ENCODE results near the gene ADAMTS17. TPM values are rescaled to one million over a fixed set of nuclear protein-coding genes. Genes with fewer than 3 reads are reported as not detected.

ADAMTS17 gene
- total RNA-seq, 4 donors from 2014 or later, result 4.5 to 11.4 (median 6.6) TPM

DNA sequence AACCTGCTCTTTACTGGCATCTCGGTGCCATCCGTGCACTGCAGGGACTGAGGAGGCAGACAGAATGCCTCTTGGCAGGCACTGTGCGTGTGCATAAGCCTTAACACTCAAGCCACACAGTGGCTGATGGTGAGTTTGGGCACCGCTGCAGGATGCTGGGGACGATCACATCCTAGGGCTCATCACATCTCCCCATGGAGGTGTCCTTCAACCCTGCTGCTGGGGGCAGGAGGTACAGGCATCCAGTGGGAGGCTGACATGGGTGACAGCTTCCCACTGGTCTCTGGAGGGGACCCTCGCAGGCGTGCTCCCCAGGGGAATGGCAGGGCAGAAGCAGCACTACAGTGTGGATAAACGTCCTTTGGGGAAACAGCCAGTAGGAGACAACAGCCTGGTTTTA lies 190.9 kb downstream of the ADAMTS17 start:
- Histone ChIP-seq H3K36me3 (peaks cover 0 to 35% (median 0%) of the 10 kb centered on the region in 3 donors), H3K9me3 (peaks cover 0 to 25% (median 5%) of the 10 kb centered on the region in 3 donors), H3K4me3 (no peak overlapping the region), H3K27ac (no peak overlapping the region), H3K4me1 (no peaks in the 10 kb centered on the region), H3K27me3 (no peaks in the 10 kb centered on the region)
- intact Hi-C loops (cut with DNase I), result no loop called here
- TF ChIP-seq, protein P1, sequence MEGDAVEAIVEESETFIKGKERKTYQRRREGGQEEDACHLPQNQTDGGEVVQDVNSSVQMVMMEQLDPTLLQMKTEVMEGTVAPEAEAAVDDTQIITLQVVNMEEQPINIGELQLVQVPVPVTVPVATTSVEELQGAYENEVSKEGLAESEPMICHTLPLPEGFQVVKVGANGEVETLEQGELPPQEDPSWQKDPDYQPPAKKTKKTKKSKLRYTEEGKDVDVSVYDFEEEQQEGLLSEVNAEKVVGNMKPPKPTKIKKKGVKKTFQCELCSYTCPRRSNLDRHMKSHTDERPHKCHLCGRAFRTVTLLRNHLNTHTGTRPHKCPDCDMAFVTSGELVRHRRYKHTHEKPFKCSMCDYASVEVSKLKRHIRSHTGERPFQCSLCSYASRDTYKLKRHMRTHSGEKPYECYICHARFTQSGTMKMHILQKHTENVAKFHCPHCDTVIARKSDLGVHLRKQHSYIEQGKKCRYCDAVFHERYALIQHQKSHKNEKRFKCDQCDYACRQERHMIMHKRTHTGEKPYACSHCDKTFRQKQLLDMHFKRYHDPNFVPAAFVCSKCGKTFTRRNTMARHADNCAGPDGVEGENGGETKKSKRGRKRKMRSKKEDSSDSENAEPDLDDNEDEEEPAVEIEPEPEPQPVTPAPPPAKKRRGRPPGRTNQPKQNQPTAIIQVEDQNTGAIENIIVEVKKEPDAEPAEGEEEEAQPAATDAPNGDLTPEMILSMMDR (IDR thresholded peaks at IDR 0.05), result no peak
- TF ChIP-seq POLR2A (IDR thresholded peaks at IDR 0.05), result no peak
- DNase-seq, result no peak
- 100% methylated on average over 2 of the region's 8 CpGs; no CpG with 5 or more reads in 1 of the 2 donors for WGBS, 2 donors

DNA sequence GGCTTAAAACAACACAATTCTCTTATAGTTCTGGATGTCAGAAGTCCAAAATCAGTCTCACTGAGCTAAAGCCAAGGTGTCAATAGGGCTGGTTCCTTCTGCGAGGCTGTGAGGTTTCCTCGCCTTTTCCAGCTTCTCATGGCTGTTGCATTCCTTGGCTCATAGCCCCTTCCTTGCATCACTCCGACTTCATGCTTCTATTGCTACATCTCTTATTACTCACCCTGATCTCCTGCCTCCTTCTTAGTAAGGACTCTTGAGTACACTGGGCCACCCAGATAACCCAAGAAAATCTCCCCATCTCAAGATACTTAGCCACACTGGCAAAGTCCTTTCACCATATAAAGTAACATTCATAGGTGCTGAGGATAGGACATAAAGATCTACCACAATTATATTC lies 193.9 kb downstream of the ADAMTS17 start:
- Histone ChIP-seq H3K36me3 (peaks cover 0 to 35% (median 0%) of the 10 kb centered on the region in 3 donors), H3K4me3 (no peak overlapping the region), H3K27ac (no peak overlapping the region), H3K9me3 (peaks cover 0 to 25% (median 5%) of the 10 kb centered on the region in 3 donors), H3K27me3 (no peaks in the 10 kb centered on the region), H3K4me1 (peaks cover 0 to 5% (median 0%) of the 10 kb centered on the region in 3 donors)
- DNase-seq, result no peak
- WGBS, 2 donors, result 82% methylated on average over 3 of the region's 3 CpGs
- TF ChIP-seq, protein P1 (IDR thresholded peaks at IDR 0.05), result no peak
- TF ChIP-seq POLR2A (IDR thresholded peaks at IDR 0.05), result no peak
- intact Hi-C loops (cut with DNase I), result no loop called here

DNA sequence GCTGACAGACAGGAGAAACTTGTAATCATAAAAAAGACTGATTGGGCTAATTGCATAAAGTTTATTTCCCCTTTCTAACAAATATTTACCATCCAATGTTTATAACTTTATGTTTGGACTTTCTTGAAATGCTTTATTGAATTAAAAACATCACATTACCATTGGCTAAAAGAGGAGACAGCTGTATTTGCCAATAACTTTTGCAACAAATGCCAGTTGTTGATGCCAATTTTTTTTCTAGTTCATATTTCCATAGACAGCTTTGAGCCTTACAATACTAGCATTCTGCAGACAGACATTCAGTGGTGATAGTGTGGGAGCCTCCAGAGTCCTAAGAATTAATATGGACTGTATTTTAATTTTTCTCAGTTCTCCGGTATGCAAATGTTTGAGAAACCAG lies 198.4 kb downstream of the ADAMTS17 start:
- peaks cover 0 to 6% (median 0%) of the 10 kb centered on the region in 3 donors for H3K36me3 ChIP-seq
- no peaks in the 10 kb centered on the region for H3K27me3 ChIP-seq
- peaks cover 0 to 15% (median 5%) of the 10 kb centered on the region in 3 donors for H3K9me3 ChIP-seq
- H3K4me1 ChIP-seq, result peaks cover 0 to 28% (median 0%) of the 10 kb centered on the region in 3 donors
- no peak for DNase-seq
- intact Hi-C loops (cut with DNase I), result no loop called here
- H3K4me3 ChIP-seq, result no peak overlapping the region
- WGBS, 2 donors, result 100% methylated on average over 1 of the region's 1 CpG
- no peak overlapping the region for H3K27ac ChIP-seq
- no peak for TF ChIP-seq POLR2A (IDR thresholded peaks at IDR 0.05)
- TF ChIP-seq, protein P1 (IDR thresholded peaks at IDR 0.05), result no peak

DNA sequence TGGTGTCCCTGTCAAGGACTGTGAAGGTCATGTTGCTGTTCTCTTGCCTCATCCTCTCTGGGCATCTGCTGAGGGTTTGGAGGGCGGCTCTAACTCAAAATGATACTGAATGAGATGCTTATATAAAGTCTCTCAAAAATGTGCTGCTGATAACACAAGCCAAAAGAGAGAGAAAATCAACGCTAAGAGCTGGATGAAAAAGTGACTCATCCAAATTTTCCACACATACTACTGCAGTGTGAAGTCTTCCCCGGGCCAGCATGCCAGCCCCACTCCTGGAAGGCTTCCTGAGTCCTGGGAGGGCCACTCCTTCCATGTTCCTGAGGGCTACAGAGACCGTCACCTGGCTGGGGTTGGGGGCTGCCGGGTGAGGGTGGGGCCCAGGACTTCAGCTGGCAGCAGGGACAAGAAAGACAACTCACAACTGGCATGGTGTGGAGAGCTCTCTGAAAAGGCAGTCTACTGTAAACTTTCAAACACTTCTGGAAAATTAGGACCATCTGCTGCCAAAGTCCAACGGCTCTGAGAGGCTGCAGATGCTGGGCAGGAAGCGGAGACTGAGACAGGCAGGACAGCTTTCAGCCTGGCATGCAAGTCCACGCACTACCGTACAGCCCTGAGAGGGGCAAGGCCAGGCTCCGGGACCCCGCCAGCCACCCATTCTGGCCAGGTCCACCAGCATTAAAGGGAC lies 200.3 kb downstream of the ADAMTS17 start:
- Histone ChIP-seq H3K4me1 (peaks cover 0 to 28% (median 0%) of the 10 kb centered on the region in 3 donors), H3K27ac (peak overlapping the region in 3 of 4 donors; percentile 0 to 66 (median 47)), H3K27me3 (no peaks in the 10 kb centered on the region), H3K9me3 (no peaks in the 10 kb centered on the region), H3K4me3 (no peak overlapping the region), H3K36me3 (no peaks in the 10 kb centered on the region)
- no peak for DNase-seq
- TF ChIP-seq, protein P1 (IDR thresholded peaks at IDR 0.05), result no peak
- TF ChIP-seq POLR2A (IDR thresholded peaks at IDR 0.05), result no peak
- intact Hi-C loops (cut with DNase I), result no loop called here
- 45 to 65% methylated on average over 8 to 11 of the region's 11 CpGs for WGBS, 2 donors

DNA sequence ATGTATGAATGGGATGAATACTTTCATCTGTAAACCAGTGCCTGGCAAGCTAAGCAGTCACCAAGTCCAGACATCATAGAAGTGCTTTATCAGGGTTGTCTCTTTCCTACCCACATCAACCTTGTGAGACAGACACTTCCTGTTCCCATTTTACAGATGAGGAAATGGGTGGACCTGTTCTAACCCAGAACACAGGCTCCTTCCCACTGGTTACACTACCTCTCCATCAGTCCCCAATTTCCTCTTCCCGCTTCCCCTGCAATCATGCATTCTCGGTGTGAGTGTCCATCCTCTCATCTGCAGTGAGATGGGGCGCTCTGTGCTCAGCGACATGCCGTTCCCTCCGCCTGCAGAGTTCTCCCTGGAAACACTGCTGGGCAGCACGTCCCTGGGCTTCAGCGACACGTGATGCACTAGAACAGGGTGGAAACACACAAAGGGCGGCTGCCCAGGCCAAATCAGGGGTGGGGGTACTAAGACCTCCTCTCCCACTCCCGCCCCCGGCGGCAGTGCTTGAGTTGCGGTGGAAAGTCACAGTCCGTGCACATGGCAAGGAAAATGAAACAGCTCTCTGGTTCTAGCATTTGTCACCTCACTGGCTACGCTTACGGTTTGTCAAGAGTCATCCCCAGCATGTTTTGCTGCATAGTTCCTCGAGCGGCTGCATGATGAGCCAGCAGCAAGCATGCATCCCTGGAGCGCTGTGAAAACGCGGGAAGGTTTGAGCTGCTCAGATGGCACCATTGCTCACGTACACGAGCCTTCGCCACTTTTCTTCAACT lies 201.1 kb downstream of the ADAMTS17 start:
- no peaks in the 10 kb centered on the region for H3K27me3 ChIP-seq
- no peaks in the 10 kb centered on the region for H3K9me3 ChIP-seq
- no peak overlapping the region for H3K4me3 ChIP-seq
- intact Hi-C loops (cut with DNase I), result no loop called here
- H3K27ac ChIP-seq, result peak overlapping the region in 2 of 4 donors; percentile 47 to 66
- peaks cover 0 to 28% (median 0%) of the 10 kb centered on the region in 3 donors for H3K4me1 ChIP-seq
- TF ChIP-seq, protein P1 (IDR thresholded peaks at IDR 0.05), result no peak
- no peak for TF ChIP-seq POLR2A (IDR thresholded peaks at IDR 0.05)
- H3K36me3 ChIP-seq, result no peaks in the 10 kb centered on the region
- DNase-seq, result no peak
- 76 to 84% methylated on average over 16 of the region's 25 CpGs for WGBS, 2 donors
